Amniotic epithelial cell (primary cell): ENCODE data around the gene VARS2.
"Not testable (repeated sequence)": the region's sequence is repeated elsewhere in the genome, so short reads cannot be mapped to it uniquely, and the experiment has no call there.

ENCODE experiments used
- DNase-seq: peaks from one replicate; pipeline ENCODE4 v3.0.0-alpha.2; 2010; ENCODE audit warnings: low read depth

VARS2 gene

DNA sequence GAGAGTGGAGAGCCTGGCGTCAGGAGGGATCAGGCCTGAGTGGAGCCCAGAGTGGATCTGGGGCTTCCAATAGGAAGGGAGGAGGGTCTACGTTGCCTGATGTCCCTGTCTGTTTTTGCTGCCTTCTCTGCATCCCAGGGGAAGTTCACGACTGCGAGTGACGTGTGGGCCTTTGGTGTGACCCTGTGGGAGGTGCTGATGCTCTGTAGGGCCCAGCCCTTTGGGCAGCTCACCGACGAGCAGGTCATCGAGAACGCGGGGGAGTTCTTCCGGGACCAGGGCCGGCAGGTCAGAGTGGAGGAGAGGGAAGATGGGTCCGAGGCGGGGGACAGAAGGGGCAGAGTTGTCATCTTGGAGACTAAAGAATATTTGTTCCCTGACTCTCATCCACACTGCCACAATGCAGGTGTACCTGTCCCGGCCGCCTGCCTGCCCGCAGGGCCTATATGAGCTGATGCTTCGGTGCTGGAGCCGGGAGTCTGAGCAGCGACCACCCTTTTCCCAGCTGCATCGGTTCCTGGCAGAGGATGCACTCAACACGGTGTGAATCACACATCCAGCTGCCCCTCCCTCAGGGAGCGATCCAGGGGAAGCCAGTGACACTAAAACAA lies 15.2 kb upstream of the VARS2 start:
- no peak for DNase-seq

- DNase-seq, result no peak
Measured at GRCh38 chr6:30900863-30901417, 13.1 kb upstream of the VARS2 start.

DNA sequence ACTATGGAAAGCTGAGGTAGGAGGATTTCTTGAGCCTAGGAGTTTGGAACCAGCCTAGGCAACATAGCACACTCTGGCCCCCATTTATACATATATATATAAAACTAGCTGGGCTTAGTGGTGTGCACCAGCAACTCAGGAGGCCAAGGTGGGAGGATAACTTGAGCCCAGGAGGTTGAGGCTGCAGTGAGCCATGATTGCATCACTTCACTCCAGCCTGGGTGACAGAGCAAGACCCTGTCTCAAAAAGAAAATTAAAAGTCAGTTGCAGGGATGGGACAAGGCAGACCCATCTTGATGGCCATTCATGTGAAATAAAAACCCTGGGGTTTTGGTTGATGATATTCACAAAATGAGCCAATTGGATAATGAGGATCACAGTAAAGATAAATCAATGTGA lies 12.6 kb upstream of the VARS2 start:
- DNase-seq, result no peak

DNA sequence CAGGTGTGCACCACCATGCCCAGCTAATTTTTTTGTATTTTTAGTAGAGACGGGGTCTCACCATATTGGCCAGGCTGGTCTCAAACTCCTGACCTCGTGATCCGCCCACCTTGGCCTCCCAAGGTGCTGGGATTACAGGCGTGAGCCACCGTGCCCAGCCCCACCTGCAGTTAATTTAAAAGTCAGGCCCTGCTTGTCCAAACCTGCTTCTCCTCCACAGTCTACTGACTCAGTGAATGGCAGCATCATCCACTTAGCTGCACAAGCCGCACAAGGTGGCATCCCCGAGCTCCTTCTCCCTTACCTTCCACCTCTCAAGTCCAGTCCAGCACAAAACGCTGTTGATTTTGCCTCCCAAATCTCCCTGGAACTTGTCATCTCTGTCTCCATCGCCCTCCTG lies 11.8 kb upstream of the VARS2 start:
- not testable (repeated sequence) for DNase-seq

DNA sequence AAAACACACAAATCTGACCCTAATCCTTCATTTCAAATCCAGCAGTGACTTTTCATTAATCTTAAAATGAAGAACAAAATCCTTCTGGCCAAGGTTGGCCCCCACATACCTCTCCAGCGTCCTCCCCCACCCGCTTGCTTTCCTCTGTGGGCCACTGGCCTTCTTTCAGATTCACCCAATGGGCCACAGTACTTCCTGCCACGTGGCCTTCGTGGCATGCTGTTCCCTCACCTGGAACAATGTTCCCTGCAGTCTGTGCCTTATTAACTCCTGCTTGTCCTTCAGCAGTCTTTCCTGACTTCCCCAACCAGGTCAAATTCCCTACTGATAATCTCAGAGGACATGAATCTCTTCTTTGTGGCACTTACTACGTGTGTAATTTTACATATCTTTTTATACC lies 11.3 kb upstream of the VARS2 start:
- no peak for DNase-seq

GRCh38 chr6:30903236-30903635 lies 10.8 kb upstream of the VARS2 start:
- DNase-seq, result no peak

DNA sequence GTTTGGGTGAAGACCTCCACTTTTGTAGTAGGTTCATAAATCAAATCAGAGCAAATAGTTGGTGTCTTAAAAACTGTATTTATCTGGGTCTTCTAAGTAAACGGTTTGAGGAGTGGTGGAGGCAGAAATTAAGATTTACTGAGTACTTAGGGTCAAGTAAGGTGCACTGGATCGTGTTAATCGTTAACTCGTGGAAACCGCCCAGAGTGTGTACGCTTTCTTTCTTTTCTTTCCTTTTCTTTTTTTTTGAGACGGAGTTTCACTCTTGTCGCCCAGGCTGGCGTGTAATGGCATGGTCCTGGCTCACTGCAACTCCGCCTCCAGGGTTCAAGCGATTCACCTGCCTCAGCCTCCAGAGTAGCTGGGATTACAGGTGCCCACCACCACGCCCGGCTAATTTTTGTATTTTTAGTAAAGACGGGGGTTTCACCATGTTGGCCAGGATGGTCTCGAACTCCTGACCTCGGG lies 6.7 kb upstream of the VARS2 start:
- not testable (repeated sequence) for DNase-seq

DNA sequence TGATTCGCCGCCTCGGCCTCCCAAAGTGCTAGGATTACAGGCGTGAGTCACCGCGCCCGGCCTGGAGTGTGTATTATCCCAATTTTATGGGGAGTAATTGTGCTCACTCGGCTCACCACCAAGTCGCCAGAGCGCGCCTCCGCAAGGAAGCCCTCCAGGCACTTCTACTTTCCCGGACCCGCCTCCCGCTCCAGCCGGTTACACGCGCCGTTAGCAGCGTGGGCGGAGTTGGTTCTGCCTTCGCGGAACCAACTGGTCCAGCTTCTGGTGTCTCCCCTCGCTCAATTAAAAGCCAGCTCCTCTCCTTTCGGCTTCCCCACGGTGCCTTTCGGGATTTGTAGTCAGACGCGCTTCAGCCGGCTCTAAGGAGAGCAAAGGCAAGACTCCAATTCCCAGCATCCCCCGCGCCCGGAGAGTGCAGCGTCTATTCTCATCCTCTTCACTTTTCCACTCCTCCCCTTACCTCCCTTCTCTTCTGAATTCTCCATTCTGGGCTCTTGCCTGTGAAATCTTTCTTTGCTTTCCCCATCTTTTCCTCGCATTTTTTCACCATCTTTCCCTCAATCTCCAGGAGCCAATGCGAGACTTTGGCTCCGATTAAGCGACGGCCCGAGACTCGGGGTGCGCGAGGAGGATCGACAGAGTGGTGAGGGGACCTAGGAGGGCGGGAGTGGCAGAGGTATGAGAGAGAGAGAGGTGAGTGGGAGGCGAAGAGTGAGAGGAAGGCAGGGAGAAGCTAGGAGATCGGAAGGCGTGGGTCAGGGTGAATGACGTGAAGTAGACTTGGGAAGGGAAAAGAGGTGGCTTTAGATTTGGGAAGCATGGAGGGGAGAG lies 6.1 kb upstream of the VARS2 start, which contains the start of gene GTF2H4:
TSS of gene GTF2H4 (plus strand) at position 450 of the 834 bp plus-strand sequence.
- peak; percentile 99 for DNase-seq

GRCh38 chr6:30908700-30909099 lies 5.3 kb upstream of the VARS2 start:
- no peak for DNase-seq

DNA sequence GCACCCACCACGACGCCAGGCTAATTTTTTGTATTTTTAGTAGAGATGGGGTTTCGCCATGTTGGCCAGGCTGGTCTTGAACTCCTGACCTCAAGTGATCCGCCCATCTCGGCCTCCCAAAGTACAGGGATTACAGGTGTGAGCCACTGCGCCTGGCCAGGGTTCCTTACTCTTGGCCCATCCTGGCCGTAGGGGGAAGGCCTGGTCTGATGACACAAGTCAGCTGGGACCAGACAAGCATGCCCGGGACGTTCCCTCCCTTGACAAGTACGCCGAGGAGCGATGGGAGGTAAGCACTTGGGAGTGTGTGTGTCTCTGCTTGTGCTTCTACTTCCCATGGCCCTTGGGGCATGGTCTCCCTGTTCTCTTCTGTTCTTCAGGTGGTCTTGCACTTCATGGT lies 3.6 kb upstream of the VARS2 start:
- DNase-seq, result not testable (repeated sequence)

DNA sequence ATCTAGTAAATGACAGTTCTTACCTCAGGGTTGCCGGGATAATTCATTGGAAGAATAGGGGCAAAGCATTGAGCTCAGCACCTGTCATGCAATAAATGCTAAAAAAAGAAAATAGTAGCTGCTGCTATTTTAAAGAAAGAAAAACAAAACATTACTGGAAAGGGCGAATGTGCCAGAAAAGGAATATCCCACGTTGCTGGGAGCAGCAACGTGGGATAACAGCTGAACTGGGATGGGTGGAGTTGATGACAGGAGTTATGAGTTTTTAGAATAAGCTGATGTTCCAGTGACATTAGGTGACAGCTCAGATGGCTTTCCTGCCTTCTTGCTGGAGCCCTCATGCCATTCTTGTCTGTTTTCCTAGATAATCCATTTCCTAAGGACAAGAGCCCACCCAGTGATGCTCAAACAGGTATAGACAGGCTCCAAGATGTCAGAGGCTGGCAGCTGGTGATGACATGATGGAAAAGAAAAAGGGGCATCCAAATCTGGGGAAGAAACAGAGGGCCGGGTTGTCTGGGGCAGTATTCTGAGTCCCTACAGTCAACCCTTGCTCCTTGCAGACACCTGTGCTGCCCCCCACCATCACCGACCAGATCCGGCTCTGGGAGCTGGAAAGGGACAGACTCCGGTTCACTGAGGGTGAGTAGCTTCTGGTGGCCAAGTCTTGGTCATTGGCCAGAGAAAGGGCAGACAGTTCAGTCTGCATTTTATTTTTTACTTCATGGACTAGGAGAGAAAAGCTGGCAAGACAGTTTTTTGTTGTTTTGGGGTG lies 1.1 kb upstream of the VARS2 start:
- DNase-seq, result no peak

- no peak for DNase-seq
Measured at GRCh38 chr6:30913721-30914075, 340 bp upstream of the VARS2 start.

GRCh38 chr6:30914854-30915590 lies 984 bp downstream of the VARS2 start:
- DNase-seq, result no peak

- DNase-seq, result peak; percentile 68
Measured at GRCh38 chr6:30915591-30915946, 1.5 kb downstream of the VARS2 start.

GRCh38 chr6:30917041-30917440 lies 3.0 kb downstream of the VARS2 start:
- DNase-seq, result no peak

- DNase-seq, result no peak
Measured at GRCh38 chr6:30917487-30917886, 3.4 kb downstream of the VARS2 start.

DNA sequence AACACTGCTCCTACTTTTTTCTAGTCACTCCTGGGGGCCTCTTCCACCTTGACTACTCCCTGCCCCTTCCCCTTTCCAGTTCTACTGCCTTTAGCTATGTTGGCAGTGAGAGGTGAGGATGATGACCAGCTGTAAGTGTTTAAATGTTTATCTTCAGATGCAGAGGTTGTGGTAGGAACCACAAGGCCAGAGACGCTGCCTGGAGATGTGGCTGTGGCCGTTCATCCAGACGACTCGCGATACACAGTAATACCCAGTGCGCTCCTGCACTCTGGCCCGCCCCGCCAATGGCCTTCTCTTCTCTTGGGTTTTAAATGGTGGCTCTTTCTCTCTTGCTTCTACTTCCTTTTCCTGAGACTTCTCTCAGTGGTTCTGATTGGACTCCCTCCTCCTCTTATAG lies 4.6 kb downstream of the VARS2 start:
- no peak for DNase-seq

DNA sequence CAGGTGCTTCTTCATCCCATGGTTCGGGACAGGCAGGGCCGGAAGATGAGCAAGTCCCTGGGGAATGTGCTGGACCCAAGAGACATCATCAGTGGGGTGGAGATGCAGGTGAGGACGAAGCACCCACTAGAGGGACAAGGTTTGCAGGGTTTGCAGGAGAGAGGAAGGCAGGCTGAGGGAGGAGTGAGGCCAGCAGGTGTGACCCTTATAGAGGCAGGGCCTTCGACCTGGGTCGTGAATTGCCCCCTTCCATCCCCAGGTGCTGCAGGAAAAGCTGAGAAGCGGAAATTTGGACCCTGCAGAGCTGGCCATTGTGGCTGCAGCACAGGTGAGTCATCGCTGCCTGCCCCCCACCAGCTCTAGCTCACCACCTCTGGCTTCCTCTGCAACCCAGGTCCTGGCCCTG lies 8.4 kb downstream of the VARS2 start:
- no peak for DNase-seq

- not testable (repeated sequence) for DNase-seq
Measured at GRCh38 chr6:30924040-30924627, 10.1 kb downstream of the VARS2 start.

- DNase-seq, result peak; percentile 40
Measured at GRCh38 chr6:30926644-30927043, 12.6 kb downstream of the VARS2 start.

DNA sequence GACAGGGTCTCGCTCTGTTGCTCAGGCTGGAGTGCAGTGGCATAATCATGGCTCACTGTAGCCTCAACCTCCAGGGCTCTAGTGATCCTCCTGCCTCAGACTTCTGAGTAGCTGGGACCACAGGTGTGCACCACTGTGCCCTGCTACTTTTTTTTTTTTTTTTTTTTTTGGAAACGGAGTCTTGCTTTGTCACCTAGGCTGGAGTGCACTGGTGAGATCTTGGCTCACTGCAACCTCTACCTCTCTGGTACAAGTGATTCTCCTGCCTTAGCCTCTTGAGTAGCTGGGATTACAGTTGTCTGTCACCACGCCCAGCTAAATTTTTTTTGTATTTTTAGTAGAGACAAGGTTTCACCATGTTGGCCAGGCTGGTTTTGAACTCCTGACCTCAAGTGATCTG lies 13.0 kb downstream of the VARS2 start:
- not testable (repeated sequence) for DNase-seq
